AG10803 (cell line): Measurements from ENCODE around the gene CLDN16.

ENCODE experiments used
- DNase-seq: peaks from one replicate; pipeline ENCODE4 v3.0.0; 2010; ENCODE audit warnings: low read depth
- H3K4me3 ChIP-seq: 2 replicates; pipeline ENCODE4 v1.5.1; 2011; ENCODE audit warnings: mild to moderate bottlenecking, low read length, control low read depth
- TF ChIP-seq, protein P1 (sequence below): conservative IDR thresholded peaks from 2 replicates; pipeline ENCODE4 v1.5.1; 2011; ENCODE audit warnings: mild to moderate bottlenecking, low read length, control low read depth, inconsistent platforms

Gene CLDN16, protein sequence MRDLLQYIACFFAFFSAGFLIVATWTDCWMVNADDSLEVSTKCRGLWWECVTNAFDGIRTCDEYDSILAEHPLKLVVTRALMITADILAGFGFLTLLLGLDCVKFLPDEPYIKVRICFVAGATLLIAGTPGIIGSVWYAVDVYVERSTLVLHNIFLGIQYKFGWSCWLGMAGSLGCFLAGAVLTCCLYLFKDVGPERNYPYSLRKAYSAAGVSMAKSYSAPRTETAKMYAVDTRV

DNA sequence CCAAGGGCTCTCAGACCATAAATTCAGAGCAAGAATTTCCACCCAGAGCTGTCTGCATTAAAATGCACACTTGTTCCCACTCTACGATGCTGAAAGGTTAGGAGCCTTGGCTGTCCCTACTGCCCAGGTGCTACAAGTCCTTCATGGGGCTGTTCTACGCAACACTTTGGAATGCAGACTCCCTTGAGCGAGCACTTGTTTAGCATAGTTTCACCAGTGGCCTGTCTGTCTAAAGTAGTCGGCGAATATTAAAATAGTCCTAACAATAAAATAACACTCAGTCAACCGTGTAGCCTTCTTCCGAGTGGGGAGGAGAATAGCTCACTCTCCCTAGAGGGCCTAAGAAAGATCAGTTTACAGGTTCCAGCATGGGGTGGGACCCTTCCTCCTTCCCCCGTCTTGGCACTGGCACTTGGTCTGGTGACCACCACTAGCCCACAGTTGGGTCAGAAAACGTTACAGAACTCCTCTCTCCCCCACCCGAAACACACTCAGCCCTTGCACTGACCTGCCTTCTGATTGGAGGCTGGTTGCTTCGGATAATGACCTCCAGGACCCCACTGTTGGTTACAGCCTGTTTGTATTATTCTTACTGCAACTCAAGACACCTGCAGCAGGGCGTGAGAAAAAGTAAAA, at the start of gene CLDN16:
CLDN16 (plus strand) TSS at position 586 of the 636 bp plus-strand sequence. CDS start 167 bp downstream, outside the sequence.
- H3K4me3 ChIP-seq: no peak within 1 kb of the TSS
- no peak for DNase-seq
- TF ChIP-seq, protein P1, sequence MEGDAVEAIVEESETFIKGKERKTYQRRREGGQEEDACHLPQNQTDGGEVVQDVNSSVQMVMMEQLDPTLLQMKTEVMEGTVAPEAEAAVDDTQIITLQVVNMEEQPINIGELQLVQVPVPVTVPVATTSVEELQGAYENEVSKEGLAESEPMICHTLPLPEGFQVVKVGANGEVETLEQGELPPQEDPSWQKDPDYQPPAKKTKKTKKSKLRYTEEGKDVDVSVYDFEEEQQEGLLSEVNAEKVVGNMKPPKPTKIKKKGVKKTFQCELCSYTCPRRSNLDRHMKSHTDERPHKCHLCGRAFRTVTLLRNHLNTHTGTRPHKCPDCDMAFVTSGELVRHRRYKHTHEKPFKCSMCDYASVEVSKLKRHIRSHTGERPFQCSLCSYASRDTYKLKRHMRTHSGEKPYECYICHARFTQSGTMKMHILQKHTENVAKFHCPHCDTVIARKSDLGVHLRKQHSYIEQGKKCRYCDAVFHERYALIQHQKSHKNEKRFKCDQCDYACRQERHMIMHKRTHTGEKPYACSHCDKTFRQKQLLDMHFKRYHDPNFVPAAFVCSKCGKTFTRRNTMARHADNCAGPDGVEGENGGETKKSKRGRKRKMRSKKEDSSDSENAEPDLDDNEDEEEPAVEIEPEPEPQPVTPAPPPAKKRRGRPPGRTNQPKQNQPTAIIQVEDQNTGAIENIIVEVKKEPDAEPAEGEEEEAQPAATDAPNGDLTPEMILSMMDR: no peak

DNA sequence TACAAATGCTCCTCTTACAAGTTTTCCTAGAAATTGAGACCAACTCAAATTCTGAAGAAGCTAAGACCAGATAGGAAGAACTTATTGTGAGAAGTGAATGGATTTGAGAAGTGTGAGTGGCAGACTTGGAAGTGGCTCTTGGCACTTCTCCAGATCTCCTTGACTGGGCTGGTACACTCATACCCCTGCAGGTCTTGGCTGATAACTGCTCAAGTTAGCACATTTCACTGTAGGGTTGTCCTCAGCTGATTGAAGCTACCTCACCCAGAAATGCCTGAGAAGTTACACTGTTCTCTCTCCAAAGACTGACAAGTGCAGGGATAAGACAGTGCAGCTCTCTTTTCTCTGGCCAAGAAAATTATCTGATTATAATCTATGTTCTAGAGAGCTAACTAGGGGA, 49.2 kb upstream of the CLDN16 start:
- H3K4me3 ChIP-seq: no peak overlapping the region
- DNase-seq: no peak
- TF ChIP-seq, protein P1: no peak

DNA sequence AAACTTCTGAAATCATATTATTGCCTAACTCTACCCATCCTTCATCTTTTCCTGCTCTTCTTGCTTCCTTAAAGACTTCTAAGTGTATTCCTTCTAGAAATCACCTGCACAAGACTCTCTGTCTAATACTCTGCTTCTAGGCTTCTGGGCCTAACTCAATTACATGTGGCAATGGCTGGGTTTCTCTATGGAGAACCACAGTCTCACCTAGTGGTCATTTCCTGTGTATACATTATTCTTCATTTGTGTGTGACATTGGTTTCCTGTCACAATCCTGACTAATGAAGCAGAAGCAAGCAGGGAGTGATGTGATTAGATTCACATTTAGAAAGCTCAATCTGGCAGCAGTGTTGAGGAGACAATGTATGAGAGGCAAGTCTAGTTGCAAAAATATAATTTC, 48.8 kb upstream of the CLDN16 start:
- H3K4me3 ChIP-seq: no peak overlapping the region
- TF ChIP-seq, protein P1: peak; percentile 35
- DNase-seq: peak; percentile 46

DNA sequence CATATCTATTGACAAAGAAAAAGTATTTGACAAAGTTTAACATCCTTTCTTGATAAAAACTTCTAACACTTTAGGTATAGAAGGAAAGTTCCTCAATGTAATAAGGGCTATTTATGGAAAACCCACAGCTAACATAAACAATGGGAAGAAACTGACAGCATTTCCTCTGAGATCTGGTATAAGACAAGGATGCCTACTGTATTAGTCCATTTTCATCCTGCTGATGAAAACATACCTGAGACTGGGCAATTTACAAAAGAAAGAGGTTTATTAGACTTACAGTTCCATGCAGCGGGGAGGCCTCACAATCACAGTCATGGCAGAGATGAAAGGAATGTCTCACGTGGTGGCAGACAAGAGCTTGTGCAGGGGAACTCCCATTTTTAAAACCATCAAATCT, 47.9 kb upstream of the CLDN16 start:
- no peak overlapping the region for H3K4me3 ChIP-seq
- TF ChIP-seq, protein P1: no peak
- DNase-seq: no peak

DNA sequence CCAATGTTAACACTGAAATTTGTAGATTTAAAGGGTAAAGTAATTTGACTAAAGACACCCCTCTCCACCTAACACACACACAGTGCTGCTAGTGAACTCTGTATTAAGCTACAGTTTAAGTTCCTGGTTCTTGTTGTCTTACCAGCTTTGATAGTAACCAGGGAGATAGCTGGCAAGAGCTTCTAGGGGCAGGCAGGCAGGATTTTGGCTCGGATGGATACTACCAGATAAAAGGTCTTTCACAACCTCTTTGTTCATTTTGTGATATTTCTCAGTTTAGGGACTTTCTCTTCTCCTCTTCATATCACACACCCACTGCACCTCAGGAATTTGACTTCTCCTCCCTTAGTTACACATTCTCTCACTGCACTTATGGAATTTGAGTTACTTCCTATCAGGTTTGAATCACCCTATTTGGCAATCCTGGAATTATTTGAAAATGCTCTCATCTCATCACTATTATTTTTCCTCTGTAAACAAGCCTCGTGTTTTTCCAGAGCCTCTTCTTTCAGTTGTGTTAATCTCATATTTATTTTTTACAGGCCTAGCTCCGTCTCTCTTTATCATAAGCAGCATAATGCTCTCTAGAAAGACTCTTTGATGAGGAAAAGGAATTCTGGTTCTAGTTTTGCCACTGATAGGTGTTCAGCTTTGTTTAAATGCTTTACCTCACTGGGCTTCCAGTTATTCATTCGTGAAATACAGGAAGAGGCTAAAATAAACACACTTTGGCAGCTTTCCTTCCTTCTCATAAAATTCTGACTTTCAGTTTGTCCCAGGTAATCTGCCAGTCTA, 42.7 kb upstream of the CLDN16 start:
- peak; percentile 93 for DNase-seq
- TF ChIP-seq, protein P1: no peak
- peak overlapping the region; percentile 7; the same call in 1 of the 2 replicates for H3K4me3 ChIP-seq

DNA sequence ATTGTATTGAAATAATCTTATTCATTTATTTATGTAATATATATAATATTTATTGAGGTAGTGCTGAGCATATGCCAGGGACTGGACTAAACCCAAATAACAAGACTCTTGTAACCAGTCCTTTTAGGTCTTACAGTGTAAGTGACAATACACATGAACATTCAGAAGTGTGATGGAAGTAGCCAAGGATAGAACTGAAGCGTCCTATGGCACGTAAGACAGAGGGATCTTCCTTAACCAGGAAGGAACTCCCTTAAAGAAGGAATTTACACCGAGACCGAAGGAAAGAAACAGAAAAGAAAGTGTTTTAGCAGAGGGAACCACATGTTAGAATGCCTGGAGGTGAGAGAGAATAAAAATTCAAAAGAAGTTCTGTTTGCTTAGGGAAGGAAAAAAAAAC, 42.1 kb upstream of the CLDN16 start:
- H3K4me3 ChIP-seq: no peak overlapping the region
- no peak for DNase-seq
- TF ChIP-seq, protein P1: no peak
